Measurements from ENCODE around the gene SECISBP2. TPM values are rescaled to one million over a fixed set of nuclear protein-coding genes. Genes with fewer than 3 reads are reported as not detected.
"Not testable (repeated sequence)": the region's sequence is repeated elsewhere in the genome, so short reads cannot be mapped to it uniquely, and the experiment has no call there.

SECISBP2 gene
- total and polyA plus RNA-seq, 3 experiments from 2014 or later, result 22.4 to 37.0 (median 36.7) TPM

DNA sequence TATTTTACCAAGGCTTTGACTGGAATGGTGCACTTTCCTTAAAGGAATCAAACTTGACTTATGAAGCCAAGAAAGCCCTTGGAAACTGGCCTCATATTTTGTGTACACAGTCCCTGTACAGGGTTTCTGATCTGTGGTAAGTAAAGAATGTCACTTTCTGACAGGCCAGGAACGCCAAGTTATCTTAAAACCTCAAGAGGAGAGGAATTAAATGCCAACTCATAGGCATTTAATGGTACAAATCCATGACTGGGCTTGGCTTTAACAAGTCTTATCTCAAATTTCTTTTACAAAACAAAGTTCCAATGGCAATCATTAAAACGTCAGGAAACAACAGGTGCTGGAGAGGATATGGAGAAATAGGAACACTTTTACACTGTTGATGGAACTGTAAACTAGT, 16.3 kb upstream of the SECISBP2 start:
- CTCF ChIA-PET; H3K27me3 ChIP-seq (ENCODE audit: insufficient read depth, low read length, poor library complexity, severe bottlenecking); H3K27ac Mint-ChIP-seq; H3K4me3 Mint-ChIP-seq; POLR2A ChIA-PET; H3K36me3 ChIP-seq (ENCODE audit: insufficient read depth, low read length); H3K4me1 Mint-ChIP-seq; H3K27ac ChIP-seq (ENCODE audit: low read depth, low read length); DNase-seq; H3K36me3 Mint-ChIP-seq; H3K27me3 Mint-ChIP-seq; H3K4me3 ChIP-seq (ENCODE audit: low read length); H3K9me3 Mint-ChIP-seq; H3K9me3 ChIP-seq (ENCODE audit: low read length); H3K4me1 ChIP-seq (ENCODE audit: insufficient read depth, low read length): not testable (repeated sequence)

DNA sequence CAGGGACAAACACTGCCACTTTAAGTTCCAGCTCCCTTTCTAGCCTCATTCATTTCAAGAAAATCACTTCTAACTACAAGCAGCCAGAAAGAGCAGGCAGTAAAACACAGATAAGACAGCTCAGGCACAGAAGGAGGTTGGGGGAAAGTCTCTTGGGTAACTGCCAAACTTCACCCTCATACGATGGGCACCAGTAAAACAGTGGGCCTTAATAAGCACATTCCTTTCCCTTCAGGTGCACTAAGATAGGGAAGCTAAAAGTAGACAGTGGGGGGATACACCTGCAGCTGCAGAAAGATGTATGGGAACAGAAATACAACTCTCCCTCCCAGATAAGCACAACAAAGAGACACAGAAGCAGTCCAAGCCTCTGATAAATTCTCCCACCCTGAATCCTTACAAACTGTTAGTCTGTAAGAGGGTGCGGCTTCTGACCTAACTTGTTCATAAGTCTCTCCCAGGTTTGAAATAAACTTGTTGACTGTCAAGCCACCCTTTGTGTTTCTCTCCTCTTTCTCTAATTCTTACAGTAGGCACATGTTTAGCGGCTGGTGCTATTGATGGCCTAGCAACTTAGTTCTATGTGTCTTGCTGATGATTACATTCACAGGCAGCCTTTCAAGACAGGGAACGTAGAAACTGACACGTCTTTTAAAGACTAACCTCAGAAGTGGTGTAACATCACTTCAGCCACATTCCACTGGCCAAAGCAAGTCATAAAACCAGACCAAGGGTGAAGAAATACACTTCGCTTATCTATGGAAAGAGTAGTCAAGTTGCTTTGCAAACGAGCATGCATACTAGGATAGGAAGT, 14.1 kb upstream of the SECISBP2 start:
- Histone ChIP-seq H3K9me3 (ENCODE audit: low read length) (no peaks in the 10 kb centered on the region), H3K36me3 (ENCODE audit: insufficient read depth, low read length) (no peaks in the 10 kb centered on the region), H3K27me3 (ENCODE audit: insufficient read depth, low read length, poor library complexity, severe bottlenecking) (no peaks in the 10 kb centered on the region), H3K27ac (ENCODE audit: low read depth, low read length) (no peak overlapping the region), H3K4me1 (ENCODE audit: insufficient read depth, low read length) (peaks cover 2% of the 10 kb centered on the region), H3K4me3 (ENCODE audit: low read length) (no peak overlapping the region)
- DNase-seq, result no peak
- no peaks in the 10 kb centered on the region for H3K4me1 Mint-ChIP-seq
- no peaks in the 10 kb centered on the region for H3K9me3 Mint-ChIP-seq
- H3K27ac Mint-ChIP-seq, result no peak overlapping the region
- peaks cover 3 to 4% (median 3%) of the 10 kb centered on the region in 3 donors for H3K36me3 Mint-ChIP-seq
- H3K4me3 Mint-ChIP-seq, result no peak overlapping the region
- POLR2A ChIA-PET, result no interaction called here
- CTCF ChIA-PET, result no interaction called here
- no peaks in the 10 kb centered on the region for H3K27me3 Mint-ChIP-seq

- DNase-seq, result no peak
These were observed 13.5 kb upstream of the SECISBP2 start for GRCh38 chr9:89304834-89305188.

GRCh38 chr9:89305868-89306267, 12.4 kb upstream of the SECISBP2 start:
- Mint-ChIP-seq H3K36me3 (peaks cover 3 to 10% (median 4%) of the 10 kb centered on the region in 3 donors), H3K4me1 (peaks cover 11 to 12% (median 12%) of the 10 kb centered on the region in 3 donors), H3K4me3 (no peak overlapping the region), H3K27ac (peak overlapping the region in 1 of 8 donors; percentile 53), H3K9me3 (peaks cover 0 to 2% (median 0%) of the 10 kb centered on the region in 5 donors), H3K27me3 (peaks cover 0 to 4% of the 10 kb centered on the region in 2 donors)
- Histone ChIP-seq H3K9me3 (ENCODE audit: low read length) (no peaks in the 10 kb centered on the region), H3K27me3 (ENCODE audit: insufficient read depth, low read length, poor library complexity, severe bottlenecking) (no peaks in the 10 kb centered on the region), H3K27ac (ENCODE audit: low read depth, low read length) (no peak overlapping the region), H3K4me1 (ENCODE audit: insufficient read depth, low read length) (peaks cover 12% of the 10 kb centered on the region), H3K36me3 (ENCODE audit: insufficient read depth, low read length) (no peaks in the 10 kb centered on the region), H3K4me3 (ENCODE audit: low read length) (no peak overlapping the region)
- ChIA-PET POLR2A (no interaction called here), CTCF (no interaction called here)
- no peak for DNase-seq

More at GRCh38 chr9:89304834-89305188, 13.5 kb upstream of the SECISBP2 start:
- no peak overlapping the region for H3K4me3 Mint-ChIP-seq
- H3K9me3 ChIP-seq (ENCODE audit: low read length), result no peaks in the 10 kb centered on the region
- H3K9me3 Mint-ChIP-seq, result no peaks in the 10 kb centered on the region
- no peaks in the 10 kb centered on the region for H3K36me3 ChIP-seq (ENCODE audit: insufficient read depth, low read length)
- ChIA-PET CTCF (no interaction called here), POLR2A (no interaction called here)
- peaks cover 3 to 4% (median 3%) of the 10 kb centered on the region in 3 donors for H3K4me1 Mint-ChIP-seq
- no peaks in the 10 kb centered on the region for H3K27me3 ChIP-seq (ENCODE audit: insufficient read depth, low read length, poor library complexity, severe bottlenecking)
- no peak overlapping the region for H3K4me3 ChIP-seq (ENCODE audit: low read length)
- peaks cover 8% of the 10 kb centered on the region for H3K4me1 ChIP-seq (ENCODE audit: insufficient read depth, low read length)
- H3K27ac ChIP-seq (ENCODE audit: low read depth, low read length), result no peak overlapping the region
- H3K27me3 Mint-ChIP-seq, result no peaks in the 10 kb centered on the region
- peaks cover 3 to 4% (median 4%) of the 10 kb centered on the region in 3 donors for H3K36me3 Mint-ChIP-seq
- H3K27ac Mint-ChIP-seq, result no peak overlapping the region

DNA sequence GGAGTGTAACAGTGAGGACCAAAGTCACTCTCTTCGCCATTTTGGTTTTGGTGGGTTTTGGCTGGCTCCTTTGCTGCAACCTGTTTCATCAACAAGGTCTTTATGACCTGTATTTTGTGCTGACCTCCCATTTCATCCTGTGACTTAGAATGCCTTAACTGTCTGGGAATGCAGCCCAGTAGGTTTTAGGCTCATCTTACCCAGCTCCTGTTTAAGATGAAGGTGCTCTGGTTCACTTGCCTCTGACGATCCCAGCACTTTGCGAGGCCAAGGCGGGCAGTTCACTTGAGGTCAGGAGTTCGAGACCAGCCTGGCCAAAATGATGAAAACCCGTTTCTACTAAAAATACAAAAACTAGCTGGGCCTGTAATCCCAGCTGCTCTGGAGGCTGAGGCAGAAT, 9.1 kb upstream of the SECISBP2 start:
- Mint-ChIP-seq H3K4me3 (peak overlapping the region in 5 of 7 donors; percentile 23 to 95 (median 48)), H3K4me1 (peaks cover 24 to 42% (median 41%) of the 10 kb centered on the region in 3 donors), H3K9me3 (peaks cover 0 to 4% (median 0%) of the 10 kb centered on the region in 5 donors), H3K36me3 (peaks cover 2 to 12% (median 4%) of the 10 kb centered on the region in 3 donors), H3K27me3 (peaks cover 6 to 8% of the 10 kb centered on the region in 2 donors), H3K27ac (peak overlapping the region; percentile 74 to 100 (median 98))
- no peaks in the 10 kb centered on the region for H3K36me3 ChIP-seq (ENCODE audit: insufficient read depth, low read length)
- H3K27ac ChIP-seq (ENCODE audit: low read depth, low read length), result peak overlapping the region; percentile 99
- H3K27me3 ChIP-seq (ENCODE audit: insufficient read depth, low read length, poor library complexity, severe bottlenecking), result no peaks in the 10 kb centered on the region
- peaks cover 30% of the 10 kb centered on the region for H3K4me1 ChIP-seq (ENCODE audit: insufficient read depth, low read length)
- no peaks in the 10 kb centered on the region for H3K9me3 ChIP-seq (ENCODE audit: low read length)
- no peak overlapping the region for H3K4me3 ChIP-seq (ENCODE audit: low read length)
- CTCF ChIA-PET, result interaction anchor here (1.5 kb wide), 1 partner anchor 9 kb away, joined by 4 read pairs; the partner anchor contains the start of gene SECISBP2
- POLR2A ChIA-PET, result no interaction called here
- no peak for DNase-seq

DNA sequence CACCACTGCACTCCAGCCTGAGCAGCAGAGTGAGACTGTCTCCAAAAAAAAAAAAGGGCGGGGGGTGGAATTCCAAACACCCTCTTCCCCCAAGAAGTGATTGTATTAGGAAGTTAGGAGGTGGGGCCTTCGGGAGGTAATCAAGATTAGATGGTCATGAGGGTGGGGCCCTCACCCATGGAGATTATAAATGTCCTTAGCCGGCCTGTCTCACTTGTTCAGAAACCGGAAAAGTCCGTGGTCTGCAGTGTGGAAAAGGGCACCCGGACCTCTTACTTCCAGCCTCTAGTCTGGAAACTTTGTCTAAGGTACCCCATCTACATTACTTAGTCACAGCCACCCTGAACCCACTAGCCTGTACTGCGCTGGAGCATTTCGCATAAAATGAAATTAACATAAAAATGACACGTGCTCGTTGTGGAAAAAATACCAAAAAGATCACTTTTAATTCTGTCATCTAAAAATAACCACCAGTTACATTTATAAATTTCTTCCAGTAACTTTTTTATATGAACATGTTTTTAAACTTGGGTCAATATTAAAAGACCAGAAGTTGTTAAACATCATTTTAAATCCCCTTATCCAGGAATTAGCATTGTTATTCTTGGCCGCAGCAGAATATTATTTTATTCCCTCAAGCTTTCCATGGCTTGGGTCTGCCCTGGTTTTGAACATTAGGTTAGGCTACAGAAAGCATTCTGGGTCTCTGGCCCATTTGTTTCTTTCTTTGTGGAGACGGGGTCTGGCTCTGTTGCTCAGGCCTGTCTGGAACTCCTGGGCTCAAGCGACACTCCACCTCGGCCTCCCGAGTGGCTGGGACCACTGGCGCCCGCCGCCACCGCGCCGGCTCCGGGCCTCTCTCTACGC, 8.5 kb upstream of the SECISBP2 start:
- Histone ChIP-seq H3K27me3 (ENCODE audit: insufficient read depth, low read length, poor library complexity, severe bottlenecking) (no peaks in the 10 kb centered on the region), H3K9me3 (ENCODE audit: low read length) (no peaks in the 10 kb centered on the region), H3K36me3 (ENCODE audit: insufficient read depth, low read length) (no peaks in the 10 kb centered on the region), H3K27ac (ENCODE audit: low read depth, low read length) (peak overlapping the region; percentile 99), H3K4me1 (ENCODE audit: insufficient read depth, low read length) (peaks cover 30% of the 10 kb centered on the region), H3K4me3 (ENCODE audit: low read length) (peak overlapping the region; percentile 71)
- Mint-ChIP-seq H3K27me3 (peaks cover 6 to 8% of the 10 kb centered on the region in 2 donors), H3K9me3 (peaks cover 0 to 4% (median 0%) of the 10 kb centered on the region in 5 donors), H3K4me3 (peak overlapping the region; percentile 92 to 98 (median 96)), H3K27ac (peak overlapping the region; percentile 97 to 100 (median 98)), H3K4me1 (peaks cover 26 to 48% (median 48%) of the 10 kb centered on the region in 3 donors), H3K36me3 (peaks cover 2 to 15% (median 4%) of the 10 kb centered on the region in 3 donors)
- ChIA-PET POLR2A (interaction anchor here (0.6 to 1.6 kb wide), 3 partner anchors 9 to 172 kb away, joined by 3 to 15 read pairs (median 8); partner anchors contain the start of gene SECISBP2), CTCF (interaction anchor here (1.5 kb wide), 2 partner anchors 9 to 239 kb away, joined by 4 read pairs; partner anchors contain the start of gene SECISBP2)
- no peak for DNase-seq

- Mint-ChIP-seq H3K36me3 (peaks cover 2 to 16% (median 4%) of the 10 kb centered on the region in 3 donors), H3K9me3 (peaks cover 0 to 4% (median 0%) of the 10 kb centered on the region in 5 donors), H3K4me1 (peaks cover 26 to 49% (median 48%) of the 10 kb centered on the region in 3 donors)
These were observed 7.6 kb upstream of the SECISBP2 start, which contains the start of gene CKS2 for GRCh38 chr9:89310475-89311345. TSS of gene CKS2 (plus strand) at chr9:89311195. CDS start at chr9:89311293, 98 bp downstream.

More at GRCh38 chr9:89310475-89311345, 7.6 kb upstream of the SECISBP2 start, which contains the start of gene CKS2:
- H3K4me3 ChIP-seq (ENCODE audit: low read length), result peak within 1 kb of the TSS; percentile 71
- POLR2A ChIA-PET, result interaction anchor here (0.6 to 1.6 kb wide), 3 partner anchors 8 to 171 kb away, joined by 3 to 15 read pairs (median 10); partner anchors contain the start of gene SECISBP2
- no peaks in the 10 kb centered on the region for H3K9me3 ChIP-seq (ENCODE audit: low read length)
- no peaks in the 10 kb centered on the region for H3K36me3 ChIP-seq (ENCODE audit: insufficient read depth, low read length)
- peak; percentile 99 to 100 (median 100) for DNase-seq
- H3K4me1 ChIP-seq (ENCODE audit: insufficient read depth, low read length), result peaks cover 30% of the 10 kb centered on the region
- CTCF ChIA-PET, result interaction anchor here (1.5 kb wide), 2 partner anchors 8 to 238 kb away, joined by 4 read pairs; partner anchors contain the start of gene SECISBP2
- H3K27me3 ChIP-seq (ENCODE audit: insufficient read depth, low read length, poor library complexity, severe bottlenecking), result no peaks in the 10 kb centered on the region
- H3K27ac ChIP-seq (ENCODE audit: low read depth, low read length), result peak within 1 kb of the TSS; percentile 99
- Mint-ChIP-seq H3K27me3 (peaks cover 6 to 8% of the 10 kb centered on the region in 2 donors), H3K4me3 (peak within 1 kb of the TSS; percentile 92 to 98 (median 96)), H3K27ac (peak within 1 kb of the TSS; percentile 97 to 100 (median 98))
